ENCODE data around the gene AFF2.

DNA sequence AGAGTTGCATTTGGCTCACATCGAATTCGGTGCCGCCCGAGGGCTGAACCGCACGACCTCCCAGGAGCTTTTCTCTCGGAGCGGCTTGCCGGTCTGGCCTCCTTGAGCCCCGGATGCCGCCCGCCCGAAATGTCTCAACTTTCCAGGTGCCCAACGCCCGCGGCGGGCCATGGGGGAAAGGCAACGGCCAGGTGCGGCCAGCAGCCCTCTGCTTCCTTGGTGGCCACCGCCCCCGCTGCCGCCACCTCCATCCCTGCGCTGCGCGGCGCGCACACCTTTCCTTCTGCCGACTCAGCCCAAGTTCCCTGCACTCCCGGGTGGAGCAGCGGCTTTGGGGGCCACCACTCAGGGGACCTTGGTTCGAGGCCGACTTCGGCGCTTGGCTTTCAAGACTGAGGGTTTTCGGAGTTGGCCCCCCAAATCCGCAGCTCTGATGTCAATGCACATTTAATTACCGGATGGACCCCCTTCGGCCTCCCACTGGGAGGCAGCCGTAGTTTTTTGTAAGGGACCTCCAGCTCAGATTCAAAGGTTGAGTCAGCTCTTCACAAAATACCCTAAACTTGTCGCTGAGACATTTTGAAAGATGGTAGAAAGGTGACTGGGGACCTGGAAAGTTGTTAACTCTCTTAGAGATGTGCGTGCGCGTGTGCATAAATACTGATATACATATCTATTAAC is 1.1 kb downstream of the AFF2 start:
- TF ChIP-seq, protein P1, sequence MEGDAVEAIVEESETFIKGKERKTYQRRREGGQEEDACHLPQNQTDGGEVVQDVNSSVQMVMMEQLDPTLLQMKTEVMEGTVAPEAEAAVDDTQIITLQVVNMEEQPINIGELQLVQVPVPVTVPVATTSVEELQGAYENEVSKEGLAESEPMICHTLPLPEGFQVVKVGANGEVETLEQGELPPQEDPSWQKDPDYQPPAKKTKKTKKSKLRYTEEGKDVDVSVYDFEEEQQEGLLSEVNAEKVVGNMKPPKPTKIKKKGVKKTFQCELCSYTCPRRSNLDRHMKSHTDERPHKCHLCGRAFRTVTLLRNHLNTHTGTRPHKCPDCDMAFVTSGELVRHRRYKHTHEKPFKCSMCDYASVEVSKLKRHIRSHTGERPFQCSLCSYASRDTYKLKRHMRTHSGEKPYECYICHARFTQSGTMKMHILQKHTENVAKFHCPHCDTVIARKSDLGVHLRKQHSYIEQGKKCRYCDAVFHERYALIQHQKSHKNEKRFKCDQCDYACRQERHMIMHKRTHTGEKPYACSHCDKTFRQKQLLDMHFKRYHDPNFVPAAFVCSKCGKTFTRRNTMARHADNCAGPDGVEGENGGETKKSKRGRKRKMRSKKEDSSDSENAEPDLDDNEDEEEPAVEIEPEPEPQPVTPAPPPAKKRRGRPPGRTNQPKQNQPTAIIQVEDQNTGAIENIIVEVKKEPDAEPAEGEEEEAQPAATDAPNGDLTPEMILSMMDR (IDR thresholded peaks at IDR 0.05), result no peak
- TF ChIP-seq POLR2A (IDR thresholded peaks at IDR 0.05), result no peak

Data from esophagus squamous epithelium (tissue), 4 donors.